HFF-Myc (cell line): ENCODE data around the gene SH3BP4.

Source experiments
- DNase-seq: peaks from one replicate; pipeline ENCODE4 v3.0.0-alpha.2; 2011; ENCODE audit warnings: low read depth; ENCODE audit errors: extremely low read depth
- H3K4me3 ChIP-seq: replicated peaks from 2 replicates; pipeline ENCODE4 v1.5.1; 2011; ENCODE audit warnings: low read depth, mild to moderate bottlenecking, control low read depth, low read length
- TF ChIP-seq, protein P1 (sequence below): IDR thresholded peaks from 2 replicates; pipeline ENCODE4 v1.5.1; 2012; ENCODE audit warnings: mild to moderate bottlenecking, low read depth, low read length, control low read depth; ENCODE audit errors: missing control alignments

SH3BP4 gene

DNA sequence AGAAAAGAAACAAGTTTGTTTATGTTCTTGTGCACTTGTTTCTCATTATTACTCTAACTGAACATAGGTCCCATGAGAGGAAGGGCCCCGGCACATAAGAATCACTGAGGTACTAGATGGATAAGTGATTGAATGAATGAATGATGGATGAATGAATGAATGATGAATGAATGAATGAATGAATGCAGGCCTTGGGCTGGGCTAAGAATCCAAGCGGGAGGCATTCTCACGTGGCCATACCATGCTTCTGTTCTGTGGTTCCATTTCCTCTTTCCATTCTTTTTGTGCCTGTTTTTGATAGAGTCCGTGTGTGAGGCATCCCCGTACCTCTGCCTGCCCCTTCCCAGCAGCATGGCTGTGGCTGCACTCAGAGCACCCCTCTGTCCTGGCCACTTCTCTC lies 94.8 kb downstream of the SH3BP4 start:
- H3K4me3 ChIP-seq, result no peak overlapping the region
- TF ChIP-seq, protein P1, sequence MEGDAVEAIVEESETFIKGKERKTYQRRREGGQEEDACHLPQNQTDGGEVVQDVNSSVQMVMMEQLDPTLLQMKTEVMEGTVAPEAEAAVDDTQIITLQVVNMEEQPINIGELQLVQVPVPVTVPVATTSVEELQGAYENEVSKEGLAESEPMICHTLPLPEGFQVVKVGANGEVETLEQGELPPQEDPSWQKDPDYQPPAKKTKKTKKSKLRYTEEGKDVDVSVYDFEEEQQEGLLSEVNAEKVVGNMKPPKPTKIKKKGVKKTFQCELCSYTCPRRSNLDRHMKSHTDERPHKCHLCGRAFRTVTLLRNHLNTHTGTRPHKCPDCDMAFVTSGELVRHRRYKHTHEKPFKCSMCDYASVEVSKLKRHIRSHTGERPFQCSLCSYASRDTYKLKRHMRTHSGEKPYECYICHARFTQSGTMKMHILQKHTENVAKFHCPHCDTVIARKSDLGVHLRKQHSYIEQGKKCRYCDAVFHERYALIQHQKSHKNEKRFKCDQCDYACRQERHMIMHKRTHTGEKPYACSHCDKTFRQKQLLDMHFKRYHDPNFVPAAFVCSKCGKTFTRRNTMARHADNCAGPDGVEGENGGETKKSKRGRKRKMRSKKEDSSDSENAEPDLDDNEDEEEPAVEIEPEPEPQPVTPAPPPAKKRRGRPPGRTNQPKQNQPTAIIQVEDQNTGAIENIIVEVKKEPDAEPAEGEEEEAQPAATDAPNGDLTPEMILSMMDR, result no peak
- DNase-seq, result no peak

DNA sequence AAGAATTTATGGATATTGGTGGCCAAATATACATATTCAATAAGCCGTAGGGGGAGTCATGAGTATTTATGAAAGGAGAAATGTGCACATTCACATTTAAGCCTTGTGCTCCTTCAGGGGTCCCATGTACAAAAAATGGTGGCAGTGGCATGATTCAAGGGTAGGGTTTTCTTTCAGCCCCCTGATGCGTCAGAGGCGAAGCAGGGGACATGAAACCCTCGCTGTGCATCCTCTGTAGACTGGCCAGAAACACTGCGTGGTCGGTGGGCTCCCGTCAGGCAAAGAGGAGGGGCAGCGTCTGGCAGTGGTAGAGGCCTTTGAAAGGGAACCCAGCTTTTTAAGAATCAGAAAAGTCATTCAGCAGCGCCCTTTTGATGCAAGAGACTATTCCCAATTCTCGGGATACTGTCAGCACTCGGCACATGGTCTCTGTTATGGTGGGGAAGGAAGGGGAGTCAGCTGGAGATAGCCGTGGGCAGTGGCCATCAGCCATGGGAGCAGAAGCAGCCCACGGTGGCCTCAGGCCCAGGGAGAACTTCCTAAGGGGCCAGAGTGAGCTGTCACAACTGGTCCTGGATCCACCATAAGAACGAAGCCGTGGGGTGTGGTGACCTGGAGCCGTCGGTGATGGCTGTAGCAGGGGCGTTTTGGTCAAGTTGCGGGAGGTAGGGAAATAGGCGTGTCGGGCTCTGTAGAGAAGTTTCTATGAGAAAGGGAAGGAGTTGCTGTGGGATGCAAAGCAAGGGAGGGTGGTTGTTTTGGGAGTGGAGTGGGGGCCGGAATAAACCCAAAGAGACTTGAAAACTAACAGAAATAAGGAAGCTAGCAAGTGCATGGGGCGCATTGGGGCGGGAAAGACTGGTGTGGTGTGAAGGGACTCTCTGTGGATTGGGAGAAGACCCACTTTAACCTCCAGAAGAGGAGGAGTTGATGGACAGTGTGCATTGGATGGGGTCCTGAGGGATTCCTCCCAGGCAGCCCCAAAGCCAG lies 95.6 kb downstream of the SH3BP4 start:
- DNase-seq, result no peak
- H3K4me3 ChIP-seq, result no peak overlapping the region
- TF ChIP-seq, protein P1, result no peak

DNA sequence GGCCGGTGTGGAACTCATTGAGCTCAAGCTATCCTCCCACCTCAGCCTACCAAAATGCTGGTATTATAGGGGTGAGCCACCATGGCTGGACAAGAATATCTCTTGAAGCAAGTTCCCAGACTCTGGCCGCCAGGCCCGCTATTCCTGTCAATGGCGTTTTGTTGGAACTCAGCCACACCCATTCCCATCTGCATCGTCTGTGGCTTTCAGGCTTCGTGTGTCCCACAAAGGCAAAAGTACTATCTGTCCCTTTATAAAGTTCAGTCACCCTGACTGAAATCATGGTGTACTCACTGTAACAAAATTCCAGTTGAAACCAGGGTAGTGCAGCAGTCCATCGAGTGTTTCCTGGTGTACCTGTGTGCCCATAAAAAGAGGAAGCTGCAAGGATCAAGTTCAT lies 96.7 kb downstream of the SH3BP4 start:
- H3K4me3 ChIP-seq, result no peak overlapping the region
- DNase-seq, result no peak
- TF ChIP-seq, protein P1, result no peak

DNA sequence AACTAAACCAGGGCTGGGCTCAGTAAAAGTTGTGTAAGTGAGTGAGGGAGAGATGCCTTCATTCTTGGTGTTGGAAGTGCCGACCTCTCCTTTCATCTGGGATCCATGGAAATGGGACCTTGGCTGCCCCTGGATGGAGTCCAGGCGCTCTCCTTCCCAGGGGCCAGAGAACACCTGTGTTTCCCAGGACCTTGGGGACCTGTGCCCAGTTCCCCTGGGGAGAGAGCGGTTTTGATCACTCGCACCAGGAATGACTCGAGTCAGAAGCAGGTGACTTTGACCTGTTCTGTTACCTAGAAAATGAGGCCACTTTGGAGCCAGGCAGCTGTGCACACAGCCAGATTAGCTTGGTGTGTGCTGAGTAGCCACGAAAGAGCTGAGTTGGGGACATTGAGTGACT lies 97.3 kb downstream of the SH3BP4 start:
- TF ChIP-seq, protein P1, result no peak
- no peak for DNase-seq
- no peak overlapping the region for H3K4me3 ChIP-seq

DNA sequence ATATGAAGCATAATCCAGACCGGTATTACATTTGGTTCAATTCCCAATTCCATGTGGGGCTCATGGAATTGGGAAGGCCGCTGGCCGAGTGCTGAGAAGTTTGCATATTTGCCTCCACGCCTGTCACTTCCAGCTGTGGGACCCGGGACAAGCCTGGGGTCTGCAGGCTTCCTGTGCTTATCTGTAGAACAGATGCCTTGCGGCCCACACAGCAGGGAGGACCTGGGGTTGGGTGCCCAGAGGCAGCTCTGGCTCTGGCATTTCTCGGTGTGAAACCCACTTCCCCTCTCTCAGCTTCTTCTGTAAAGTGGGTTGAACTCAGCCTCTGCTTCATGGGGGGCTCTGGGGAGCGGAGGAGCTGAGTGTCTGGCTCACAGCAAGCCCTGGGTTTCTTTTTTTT lies 97.9 kb downstream of the SH3BP4 start:
- TF ChIP-seq, protein P1, result no peak
- H3K4me3 ChIP-seq, result no peak overlapping the region

DNA sequence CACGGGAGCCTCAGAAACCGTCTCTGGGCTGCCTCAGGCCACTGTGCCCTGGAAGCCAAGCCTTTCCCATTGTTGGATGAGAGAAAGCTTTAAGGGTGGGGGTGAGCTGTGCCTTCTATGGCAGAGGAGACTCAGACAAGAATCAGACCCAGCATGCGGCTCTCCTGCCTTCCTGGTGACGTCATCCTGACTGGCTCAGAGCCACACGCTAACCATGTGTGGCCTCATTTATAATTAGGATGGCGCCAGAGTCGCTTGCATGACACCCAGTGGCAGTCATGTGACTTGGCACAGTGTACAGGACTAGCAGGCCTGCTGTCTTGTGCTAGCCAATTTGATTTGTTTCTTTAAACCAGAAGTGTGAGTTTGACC lies 99.1 kb downstream of the SH3BP4 start:
- peak; percentile 89 for DNase-seq
- H3K4me3 ChIP-seq, result no peak overlapping the region
- TF ChIP-seq, protein P1, result peak; percentile 16

More for the DNA sequence above, 97.9 kb downstream of the SH3BP4 start:
- DNase-seq, result no peak
